ENCODE data around the gene C10orf95. TPM values are rescaled to one million over a fixed set of nuclear protein-coding genes. Genes with fewer than 3 reads are reported as not detected.
A peak's percentile ranks its signal among the peaks of the same experiment; 100 is the strongest.

The C10orf95 gene
- total and polyA plus RNA-seq, 10 donors: 0.06 to 0.77 (median 0.33) TPM; not detected in 3

DNA sequence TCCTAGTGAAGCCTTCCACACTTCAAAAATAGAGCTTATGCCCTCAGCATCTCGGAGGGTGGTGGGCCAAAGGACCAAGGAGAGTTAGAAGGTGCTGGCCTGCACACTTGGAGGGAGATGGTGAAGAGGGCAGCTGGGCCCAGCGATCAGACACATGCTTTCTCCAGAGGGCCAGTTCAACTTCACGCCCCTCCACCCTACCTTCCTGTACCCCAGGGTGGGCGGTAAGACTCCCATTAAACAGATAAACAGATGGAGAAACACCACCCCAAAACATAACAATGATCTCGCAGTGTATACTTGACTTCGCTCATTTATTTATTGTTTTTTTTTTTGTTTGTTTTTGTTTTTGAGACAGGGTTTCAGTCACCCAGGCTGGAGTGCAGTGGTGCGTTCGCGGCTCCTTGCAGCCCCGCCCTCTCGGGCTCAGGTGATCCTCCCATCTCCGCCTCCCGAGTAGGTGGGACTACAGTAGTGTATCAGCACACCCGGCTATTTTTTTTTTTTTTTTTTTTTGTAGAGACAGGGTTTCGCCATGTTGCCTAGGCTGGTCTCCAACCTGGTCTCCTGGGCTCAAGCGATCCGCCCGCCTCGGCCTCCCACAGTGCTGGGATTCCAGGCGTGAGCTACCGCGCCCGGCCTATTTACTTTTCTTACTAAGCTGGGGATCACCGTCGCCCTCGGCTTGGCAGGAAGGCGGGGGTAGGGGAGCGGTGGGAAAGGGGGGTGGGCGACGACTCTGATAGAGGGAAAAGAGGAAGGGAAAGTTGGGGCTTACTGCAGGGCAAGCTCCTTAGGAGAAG is 1.8 kb downstream of the C10orf95 start:
- no peaks in the 10 kb centered on the region for H3K9me3 ChIP-seq
- H3K36me3 ChIP-seq: peaks cover 0 to 21% (median 0%) of the 10 kb centered on the region in 6 donors
- peaks cover 8 to 50% (median 33%) of the 10 kb centered on the region in 6 donors for H3K4me1 ChIP-seq
- H3K27me3 ChIP-seq (replicated peaks in 1 of 7): no peaks in the 10 kb centered on the region
- intact Hi-C loops (cut with DNase I; ENCODE audit: low total_unique reads): no loop called here
- H3K27ac ChIP-seq: peak overlapping the region; percentile 67 to 95 (median 88)
- DNase-seq: peak; percentile 95
- no peak for TF ChIP-seq POLR2AphosphoS5 (IDR thresholded peaks at IDR 0.05)
- TF ChIP-seq, protein P1, sequence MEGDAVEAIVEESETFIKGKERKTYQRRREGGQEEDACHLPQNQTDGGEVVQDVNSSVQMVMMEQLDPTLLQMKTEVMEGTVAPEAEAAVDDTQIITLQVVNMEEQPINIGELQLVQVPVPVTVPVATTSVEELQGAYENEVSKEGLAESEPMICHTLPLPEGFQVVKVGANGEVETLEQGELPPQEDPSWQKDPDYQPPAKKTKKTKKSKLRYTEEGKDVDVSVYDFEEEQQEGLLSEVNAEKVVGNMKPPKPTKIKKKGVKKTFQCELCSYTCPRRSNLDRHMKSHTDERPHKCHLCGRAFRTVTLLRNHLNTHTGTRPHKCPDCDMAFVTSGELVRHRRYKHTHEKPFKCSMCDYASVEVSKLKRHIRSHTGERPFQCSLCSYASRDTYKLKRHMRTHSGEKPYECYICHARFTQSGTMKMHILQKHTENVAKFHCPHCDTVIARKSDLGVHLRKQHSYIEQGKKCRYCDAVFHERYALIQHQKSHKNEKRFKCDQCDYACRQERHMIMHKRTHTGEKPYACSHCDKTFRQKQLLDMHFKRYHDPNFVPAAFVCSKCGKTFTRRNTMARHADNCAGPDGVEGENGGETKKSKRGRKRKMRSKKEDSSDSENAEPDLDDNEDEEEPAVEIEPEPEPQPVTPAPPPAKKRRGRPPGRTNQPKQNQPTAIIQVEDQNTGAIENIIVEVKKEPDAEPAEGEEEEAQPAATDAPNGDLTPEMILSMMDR (IDR thresholded peaks at IDR 0.05 in 8 of 11, conservative IDR thresholded peaks at IDR 0.05 in 3 of 11): no peak
- TF ChIP-seq POLR2A (IDR thresholded peaks at IDR 0.05): no peak
- whole genome bisulfite sequencing, 5 donors: 5 to 8% (median 8%) methylated on average over 29 to 30 of the region's 30 CpGs
- peak overlapping the region; percentile 63 to 98 (median 81) for H3K4me3 ChIP-seq

DNA sequence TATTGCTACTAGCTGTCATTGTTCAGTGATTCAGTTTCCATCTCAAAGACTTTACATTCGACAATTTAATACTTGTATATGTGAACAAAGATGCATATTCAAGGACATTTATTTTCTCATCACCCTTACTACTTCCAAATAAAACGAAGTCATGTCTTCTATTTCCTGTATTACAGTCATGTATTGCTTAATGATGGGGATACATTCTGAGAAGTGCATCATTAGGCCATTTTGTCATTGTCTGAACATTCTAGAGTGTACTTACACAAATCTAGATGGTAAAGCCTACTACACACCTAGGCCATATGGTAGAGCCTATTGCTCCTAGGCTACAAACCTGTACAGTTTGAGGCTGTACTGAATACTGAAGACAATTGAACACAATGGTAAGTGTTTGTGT is 6.5 kb downstream of the C10orf95 start:
- intact Hi-C loops (cut with DNase I; ENCODE audit: low total_unique reads): no loop called here
- no peak for DNase-seq
- WGBS, 5 donors: 63 to 80% (median 64%) methylated on average over 2 of the region's 2 CpGs

DNA sequence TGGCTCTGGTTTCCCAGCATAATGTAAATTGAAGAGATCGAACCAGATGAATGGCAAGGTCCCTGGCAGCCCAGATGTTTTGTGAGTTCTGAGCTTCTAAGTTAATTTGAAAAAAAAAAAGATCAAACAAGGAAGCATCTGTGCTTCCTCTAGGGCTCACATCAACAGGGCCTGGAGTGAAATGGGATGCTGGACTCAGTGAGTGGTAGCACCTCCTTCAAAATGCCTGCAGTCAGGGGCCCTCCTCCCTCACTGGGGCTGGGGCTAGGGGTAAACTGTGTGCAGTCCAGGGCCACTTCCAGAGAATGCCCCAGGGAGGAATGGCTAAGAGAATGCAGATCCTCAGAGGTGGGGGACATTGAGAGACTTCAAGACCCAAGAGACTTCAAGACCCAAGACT is 13.0 kb downstream of the C10orf95 start:
- 31 to 56% (median 35%) methylated on average over 1 of the region's 1 CpG for WGBS, 5 donors
- intact Hi-C loops (cut with DNase I; ENCODE audit: low total_unique reads): no loop called here
- no peak for DNase-seq
- Histone ChIP-seq H3K27me3 (replicated peaks in 1 of 7) (peaks cover 0 to 9% (median 0%) of the 10 kb centered on the region in 7 donors), H3K4me1 (peaks cover 8 to 37% (median 28%) of the 10 kb centered on the region in 6 donors), H3K9me3 (no peaks in the 10 kb centered on the region), H3K36me3 (no peaks in the 10 kb centered on the region), H3K4me3 (no peak overlapping the region), H3K27ac (no peak overlapping the region)
- TF ChIP-seq POLR2AphosphoS5 (IDR thresholded peaks at IDR 0.05) (no peak), POLR2A (IDR thresholded peaks at IDR 0.05) (no peak)
- TF ChIP-seq, protein P1 (IDR thresholded peaks at IDR 0.05 in 8 of 11, conservative IDR thresholded peaks at IDR 0.05 in 3 of 11): no peak

More for the DNA sequence above, 6.5 kb downstream of the C10orf95 start:
- H3K27me3 ChIP-seq (replicated peaks in 1 of 7): no peaks in the 10 kb centered on the region
- H3K36me3 ChIP-seq: no peaks in the 10 kb centered on the region
- H3K4me1 ChIP-seq: peaks cover 0 to 9% (median 6%) of the 10 kb centered on the region in 6 donors
- TF ChIP-seq, protein P1 (IDR thresholded peaks at IDR 0.05 in 8 of 11, conservative IDR thresholded peaks at IDR 0.05 in 3 of 11): no peak
- H3K9me3 ChIP-seq: no peaks in the 10 kb centered on the region
- H3K27ac ChIP-seq: no peak overlapping the region
- H3K4me3 ChIP-seq: no peak overlapping the region

DNA sequence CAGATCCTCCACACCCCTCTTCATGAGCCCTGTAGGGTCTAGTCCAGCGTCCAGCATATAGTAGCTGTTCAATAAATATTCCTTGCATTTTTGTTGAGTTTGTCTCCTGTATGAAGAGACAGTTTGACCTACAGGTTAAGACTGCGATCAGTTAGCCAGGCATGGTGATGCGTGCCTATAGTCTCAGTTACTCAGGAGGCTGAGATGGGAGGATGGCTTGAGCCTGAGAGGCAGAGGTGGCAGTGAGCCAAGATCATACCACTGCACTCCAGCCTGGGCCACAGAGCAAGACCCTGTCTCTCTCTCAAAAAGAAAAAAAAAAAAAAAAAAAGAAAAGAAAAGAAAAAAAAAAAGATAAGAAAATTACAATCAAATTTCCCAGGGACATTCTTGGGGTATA is 13.8 kb downstream of the C10orf95 start:
- Histone ChIP-seq H3K4me3 (no peak overlapping the region), H3K27ac (no peak overlapping the region), H3K4me1 (peaks cover 11 to 45% (median 35%) of the 10 kb centered on the region in 6 donors), H3K9me3 (no peaks in the 10 kb centered on the region), H3K36me3 (no peaks in the 10 kb centered on the region), H3K27me3 (replicated peaks in 1 of 7) (peaks cover 0 to 9% (median 0%) of the 10 kb centered on the region in 7 donors)
- no peak for DNase-seq
- WGBS, 5 donors: 93 to 96% (median 95%) methylated on average over 3 of the region's 3 CpGs
- intact Hi-C loops (cut with DNase I; ENCODE audit: low total_unique reads): no loop called here
- no peak for TF ChIP-seq POLR2AphosphoS5 (IDR thresholded peaks at IDR 0.05)
- TF ChIP-seq POLR2A (IDR thresholded peaks at IDR 0.05): no peak
- TF ChIP-seq, protein P1 (IDR thresholded peaks at IDR 0.05 in 8 of 11, conservative IDR thresholded peaks at IDR 0.05 in 3 of 11): no peak

All from spleen (tissue), 11 donors.